Ovary (tissue), 9 donors: ENCODE results near the gene STARD4. TPM values are rescaled to one million over a fixed set of nuclear protein-coding genes. Genes with fewer than 3 reads are reported as not detected.

Source experiments
- DNase-seq, 5 donors: peaks; one replicate each; pipeline ENCODE4 v3.0.0-alpha.2; 2019 to 2020
- H3K27ac ChIP-seq, 2 donors: fragments of 200-600 bp; one replicate each; pipeline versions ENCODE4 v1.5.1 to v1.8.0; 2019 to 2022
- H3K27me3 ChIP-seq: fragments of 200-600 bp; one replicate; pipeline ENCODE4 v1.8.0; 2022
- H3K36me3 ChIP-seq: fragments of 200-600 bp; sonication (generic); one replicate; pipeline ENCODE4 v1.5.1; 2019
- H3K4me1 ChIP-seq: one replicate; pipeline ENCODE4 v1.8.1; 2013; ENCODE audit warnings: mild to moderate bottlenecking, moderate library complexity; ENCODE audit not compliant: insufficient read depth
- H3K4me3 ChIP-seq: fragments of 200-600 bp; sonication (generic); one replicate; pipeline ENCODE4 v1.5.1; 2017
- H3K9me3 ChIP-seq, 2 donors: fragments of 200-600 bp in 1 of 2; sonication (generic) in 1 of 2; one replicate each; pipeline versions ENCODE4 v1.5.1 to v1.8.1; 2013 to 2019; ENCODE audit warnings: mild to moderate bottlenecking in 1 of 2, moderate library complexity in 1 of 2
- EP300 ChIP-seq: sonication (generic); formaldehyde crosslinking; IDR thresholded peaks from one replicate; pipeline ENCODE4 v1.6.1; 2017; ENCODE audit warnings: antibody characterized with exemption
- POLR2A ChIP-seq: fragments of 450-650 bp; IDR thresholded peaks from one replicate; pipeline ENCODE4 v1.6.1; 2017; ENCODE audit warnings: antibody characterized with exemption, mild to moderate bottlenecking, moderate library complexity
- WGBS, 3 donors: extraction: QIAGEN DNeasy Blood & Tissue Kit in 1 of 3; methylation state at CpG; one replicate each; pipeline versions ENCODE4 v1.1.5 to v1.1.7; 2013 to 2017; 5-methylcytosine and 5-hydroxymethylcytosine counted together
- intact Hi-C, 4 donors: fragments of 100-400 bp; cut with DNase I; formaldehyde crosslinking; loops; one replicate each; pipeline versions ENCODE4 v1.11.0 to v1.15.1; 2022 to 2023
- polyA plus RNA-seq, 2 donors: library from polyadenylated mRNA; stranded (reverse); fragments of 200-250 nt in 1 of 2; fragments of 350-450 nt in 1 of 2; fragmentation: Illumina TruSeq in 1 of 2; extraction: RNeasy Lipid Tissue Mini Kit (QIAGEN cat#74804) in 1 of 2; gene quantifications; one replicate each; pipeline ENCODE4 v1.2.3, GENCODE V29; 2013 to 2014
- total RNA-seq, 7 donors: library from RNA; depleted of rRNA in 2 of 7; stranded (reverse); fragments of >200 nt in 2 of 7; fragmentation: NEBNext Ultra II Directional in 3 of 7; extraction: Animal tissue kit (Norgen Biotek cat#: 25700) in 3 of 7; gene quantifications; one replicate each; pipeline versions ENCODE4 v1.1.0 to v1.2.4, GENCODE V29; 2016 to 2023
- TF ChIP-seq, protein P1 (sequence below), 3 donors: fragments of 450-650 bp in 2 of 3; fragments of 200-600 bp in 1 of 3; IDR thresholded peaks; one replicate each; pipeline versions ENCODE4 v1.5.1 to v1.8.0; 2016 to 2022; ENCODE audit warnings: antibody characterized with exemption in 3 of 3, mild to moderate bottlenecking in 1 of 3
- donor health status: DM: no; HTN: no; CAD: no; lungs with moderate emphysema.
- donor health status: DM: no; HTN: no; CAD: no.
- donor health status: Bipolar disorder and iron deficiency.
- donor health status: DM: yes; HTN: yes; CAD: no.
- donor health status: DM: no; HTN: no; CAD: no.
- donor health status: DM: yes; HTN: yes; CAD: no.

STARD4 gene
- total and polyA plus RNA-seq, 9 donors, result 4.5 to 34.1 (median 7.8) TPM

DNA sequence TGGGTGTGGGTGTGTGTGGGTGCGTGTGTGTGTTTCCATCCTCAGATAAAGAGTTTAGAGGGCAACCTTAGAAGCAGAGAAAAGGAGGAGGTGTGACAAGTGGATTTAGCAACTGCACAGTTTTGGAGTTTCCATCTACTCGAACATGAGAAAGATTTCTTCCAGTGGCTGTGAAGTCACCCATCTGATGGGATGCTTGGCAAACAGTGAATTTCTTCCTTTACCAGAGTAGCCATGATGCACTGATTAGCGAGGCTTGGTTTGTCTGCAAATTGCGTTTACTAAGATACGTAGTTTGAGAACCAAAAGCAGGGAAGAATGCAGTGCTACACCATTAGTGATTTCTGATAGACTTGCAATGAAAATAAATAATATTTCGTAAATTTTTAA, 791 bp upstream of the STARD4 start:
- H3K4me3 ChIP-seq, result peak overlapping the region; percentile 82
- H3K9me3 ChIP-seq, result no peaks in the 10 kb centered on the region
- TF ChIP-seq EP300 (no peak), POLR2A (no peak)
- TF ChIP-seq, protein P1, sequence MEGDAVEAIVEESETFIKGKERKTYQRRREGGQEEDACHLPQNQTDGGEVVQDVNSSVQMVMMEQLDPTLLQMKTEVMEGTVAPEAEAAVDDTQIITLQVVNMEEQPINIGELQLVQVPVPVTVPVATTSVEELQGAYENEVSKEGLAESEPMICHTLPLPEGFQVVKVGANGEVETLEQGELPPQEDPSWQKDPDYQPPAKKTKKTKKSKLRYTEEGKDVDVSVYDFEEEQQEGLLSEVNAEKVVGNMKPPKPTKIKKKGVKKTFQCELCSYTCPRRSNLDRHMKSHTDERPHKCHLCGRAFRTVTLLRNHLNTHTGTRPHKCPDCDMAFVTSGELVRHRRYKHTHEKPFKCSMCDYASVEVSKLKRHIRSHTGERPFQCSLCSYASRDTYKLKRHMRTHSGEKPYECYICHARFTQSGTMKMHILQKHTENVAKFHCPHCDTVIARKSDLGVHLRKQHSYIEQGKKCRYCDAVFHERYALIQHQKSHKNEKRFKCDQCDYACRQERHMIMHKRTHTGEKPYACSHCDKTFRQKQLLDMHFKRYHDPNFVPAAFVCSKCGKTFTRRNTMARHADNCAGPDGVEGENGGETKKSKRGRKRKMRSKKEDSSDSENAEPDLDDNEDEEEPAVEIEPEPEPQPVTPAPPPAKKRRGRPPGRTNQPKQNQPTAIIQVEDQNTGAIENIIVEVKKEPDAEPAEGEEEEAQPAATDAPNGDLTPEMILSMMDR (IDR thresholded peaks at IDR 0.05), result no peak
- no peak overlapping the region for H3K27ac ChIP-seq
- no peaks in the 10 kb centered on the region for H3K27me3 ChIP-seq
- no peak for DNase-seq
- no peaks in the 10 kb centered on the region for H3K4me1 ChIP-seq
- H3K36me3 ChIP-seq, result no peaks in the 10 kb centered on the region
- intact Hi-C loops, result no loop called here
- WGBS, 3 donors, result 10 to 13% (median 12%) methylated on average over 6 of the region's 6 CpGs

DNA sequence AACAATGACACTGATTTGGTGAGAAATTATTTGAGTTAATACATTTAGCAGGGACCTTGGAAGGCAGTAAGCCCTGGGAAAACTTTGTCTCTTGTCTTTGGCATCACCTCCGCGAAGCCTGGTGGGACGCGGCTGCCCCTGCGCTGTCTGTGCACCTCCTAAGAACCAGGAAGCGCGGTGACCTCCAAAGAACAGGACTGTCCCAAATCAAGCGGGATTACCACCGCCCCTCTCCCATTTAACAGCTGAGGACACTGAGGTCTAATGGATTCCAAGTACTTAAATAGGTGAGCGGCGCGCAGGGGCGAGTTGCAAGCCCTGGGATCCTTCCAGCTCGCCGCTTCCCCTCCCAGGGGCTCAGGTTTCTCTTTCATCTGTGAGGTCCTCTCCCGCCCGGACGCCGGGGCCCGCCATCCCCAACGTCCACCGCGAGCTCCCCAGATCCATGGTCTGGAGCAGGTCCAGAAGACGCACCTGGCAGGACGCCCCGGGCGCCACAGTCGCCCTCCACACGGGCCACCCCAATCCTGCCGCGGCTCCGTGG, 432 bp downstream of the STARD4 start:
- H3K27ac ChIP-seq, result peak overlapping the region; percentile 43 to 59
- no peaks in the 10 kb centered on the region for H3K27me3 ChIP-seq
- H3K36me3 ChIP-seq, result no peaks in the 10 kb centered on the region
- H3K4me1 ChIP-seq, result no peaks in the 10 kb centered on the region
- TF ChIP-seq, protein P1 (IDR thresholded peaks at IDR 0.05), result no peak
- TF ChIP-seq EP300, result no peak
- TF ChIP-seq POLR2A, result no peak
- intact Hi-C loops, result no loop called here
- peak overlapping the region; percentile 82 for H3K4me3 ChIP-seq
- WGBS, 3 donors, result 1% methylated on average over 29 to 32 of the region's 32 CpGs
- DNase-seq, result peak in 1 of 5 donors; percentile 50
- H3K9me3 ChIP-seq, result no peaks in the 10 kb centered on the region

DNA sequence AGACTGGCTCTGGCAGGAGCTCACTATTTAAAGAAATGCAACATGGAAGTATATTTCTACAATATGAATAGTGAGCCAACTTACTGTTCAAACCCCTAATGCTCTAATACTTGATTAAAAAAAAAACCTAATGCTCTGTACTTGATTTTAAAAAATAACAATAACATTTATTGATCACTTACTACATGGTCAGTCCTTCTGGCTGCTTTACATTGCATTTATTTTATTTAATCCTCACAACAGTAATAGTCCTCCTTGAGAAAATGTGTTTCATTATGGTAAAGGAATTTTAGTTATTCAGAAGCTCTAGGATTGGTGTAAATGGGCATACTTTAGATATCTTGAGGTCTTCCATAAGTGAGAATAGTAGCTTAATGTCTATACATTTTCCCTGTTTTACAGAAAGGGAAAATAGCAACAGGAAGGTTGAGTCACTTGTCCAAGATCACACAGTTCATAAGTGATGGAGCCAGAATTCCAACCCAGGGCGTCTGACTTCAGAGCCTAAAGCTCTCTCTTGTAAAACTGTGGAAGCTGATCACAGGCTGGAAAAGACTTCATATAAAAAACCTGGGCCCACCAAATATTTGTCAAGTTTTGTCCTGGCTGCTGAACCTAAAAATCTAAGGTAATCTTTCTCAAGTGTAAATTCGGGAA, 1.0 kb downstream of the STARD4 start:
- H3K27me3 ChIP-seq, result no peaks in the 10 kb centered on the region
- no peak for DNase-seq
- intact Hi-C loops, result no loop called here
- no peaks in the 10 kb centered on the region for H3K4me1 ChIP-seq
- TF ChIP-seq EP300, result no peak
- TF ChIP-seq POLR2A, result no peak
- TF ChIP-seq, protein P1 (IDR thresholded peaks at IDR 0.05), result no peak
- H3K9me3 ChIP-seq, result no peaks in the 10 kb centered on the region
- no peaks in the 10 kb centered on the region for H3K36me3 ChIP-seq
- peak overlapping the region; percentile 82 for H3K4me3 ChIP-seq
- H3K27ac ChIP-seq, result peak overlapping the region; percentile 43 to 59
- 7 to 15% (median 9%) methylated on average over 2 of the region's 2 CpGs for WGBS, 3 donors

DNA sequence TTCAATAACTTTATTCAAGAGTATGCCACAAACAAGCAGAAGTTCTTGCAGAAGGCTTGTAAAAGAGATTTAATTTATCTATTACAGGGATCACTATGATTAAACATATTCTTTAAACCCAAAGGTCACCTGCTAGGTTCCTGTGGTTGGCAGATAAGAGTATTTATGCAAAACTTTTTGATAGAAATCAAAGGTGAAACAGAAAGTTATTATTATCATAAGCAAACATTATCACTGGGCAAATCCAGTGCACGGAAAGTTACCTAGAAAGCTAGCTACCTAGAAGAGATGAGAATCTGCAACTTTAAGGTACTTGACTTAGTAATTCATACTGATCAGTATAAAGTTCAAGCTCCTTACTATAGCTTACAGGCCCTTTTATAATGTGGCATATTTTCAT, 3.2 kb downstream of the STARD4 start:
- no peak for DNase-seq
- H3K27ac ChIP-seq, result no peak overlapping the region
- 87 to 91% (median 89%) methylated on average over 1 of the region's 1 CpG for WGBS, 3 donors
- H3K4me1 ChIP-seq, result no peaks in the 10 kb centered on the region
- no peaks in the 10 kb centered on the region for H3K36me3 ChIP-seq
- no peak overlapping the region for H3K4me3 ChIP-seq
- intact Hi-C loops, result no loop called here
- H3K27me3 ChIP-seq, result no peaks in the 10 kb centered on the region
- TF ChIP-seq, protein P1 (IDR thresholded peaks at IDR 0.05), result no peak
- TF ChIP-seq POLR2A, result no peak
- TF ChIP-seq EP300, result no peak
- no peaks in the 10 kb centered on the region for H3K9me3 ChIP-seq
